HepG2 (cell line): ENCODE data around the gene ZNF556. TPM values are rescaled to one million over a fixed set of nuclear protein-coding genes. Genes with fewer than 3 reads are reported as not detected.

Experiments
- ISX ChIP-seq: sonication (generic); formaldehyde crosslinking; conservative IDR thresholded peaks from 2 replicates; pipeline ENCODE4 v1.5.0; 2020; ENCODE audit warnings: missing genetic modification reagents
- KDM3A ChIP-seq: IDR thresholded peaks from 2 replicates; pipeline ENCODE4 v1.6.1; 2018; ENCODE audit warnings: low read depth, missing compliant biosample characterization
- MXI1 ChIP-seq: IDR thresholded peaks from 3 replicates; pipeline ENCODE4 v1.6.1; 2012; ENCODE audit warnings: low read depth, low read length, inconsistent platforms, borderline replicate concordance
- NCOR1 ChIP-seq: fragments of 200-600 bp; sonication (generic); IDR thresholded peaks from 2 replicates; pipeline ENCODE4 v1.7.0; 2017; ENCODE audit warnings: antibody characterized with exemption, low read length, borderline replicate concordance
- RFXAP ChIP-seq: sonication (generic); formaldehyde crosslinking; IDR thresholded peaks from 2 replicates; pipeline ENCODE4 v1.4.0; 2020; ENCODE audit warnings: missing genetic modification reagents, borderline replicate concordance
- SRF ChIP-seq: IDR thresholded peaks from 2 replicates; pipeline ENCODE4 v1.6.1; 2011; ENCODE audit warnings: mild to moderate bottlenecking, low read depth, low read length, moderate library complexity
- ZNF12 ChIP-seq: sonication (generic); formaldehyde crosslinking; IDR thresholded peaks from 2 replicates; pipeline ENCODE4 v1.5.0; 2020; ENCODE audit warnings: missing genetic modification reagents
- ZNF260 ChIP-seq: sonication (generic); formaldehyde crosslinking; IDR thresholded peaks from 2 replicates; pipeline ENCODE4 v1.4.0; 2020; ENCODE audit warnings: missing genetic modification reagents, low read depth, mild to moderate bottlenecking, borderline replicate concordance
- ZNF547 ChIP-seq: sonication (generic); formaldehyde crosslinking; IDR thresholded peaks from 2 replicates; pipeline ENCODE4 v1.5.1; 2020; ENCODE audit warnings: mild to moderate bottlenecking, missing genetic modification reagents
- ZNF577 ChIP-seq: sonication (generic); formaldehyde crosslinking; IDR thresholded peaks from 2 replicates; pipeline ENCODE4 v1.4.0; 2020; ENCODE audit warnings: mild to moderate bottlenecking, low read depth, missing genetic modification reagents, borderline replicate concordance
- ZNF660 ChIP-seq: sonication (generic); formaldehyde crosslinking; IDR thresholded peaks from 2 replicates; pipeline ENCODE4 v1.5.1; 2020; ENCODE audit warnings: mild to moderate bottlenecking, low read depth, missing genetic modification reagents, borderline replicate concordance
- ZNF7 ChIP-seq: IDR thresholded peaks from 2 replicates; pipeline ENCODE4 v1.6.1; 2016; ENCODE audit warnings: missing biosample characterization, missing genetic modification reagents
- ZNF724P ChIP-seq: sonication (generic); formaldehyde crosslinking; IDR thresholded peaks from 2 replicates; pipeline ENCODE4 v1.8.0; 2022; ENCODE audit warnings: missing genetic modification reagents, borderline replicate concordance
- ZNF747 ChIP-seq: sonication (generic); formaldehyde crosslinking; IDR thresholded peaks from 2 replicates; pipeline ENCODE4 v1.8.1; 2023; ENCODE audit warnings: missing genetic modification reagents, mild to moderate bottlenecking, borderline replicate concordance
- polyA plus RNA-seq, 8 experiments: library from polyadenylated mRNA; depleted of rRNA in 3 of 8; stranded (reverse) in 7 of 8; unstranded in 1 of 8; fragments of >200 nt; fragmentation: Illumina TruSeq in 4 of 8; extraction: Trizol in 4 of 8; gene quantifications; 2 replicates each; pipeline versions ENCODE4 v1.2.1 to v1.2.3, GENCODE V29; 2011 to 2016; ENCODE audit warnings: low read depth in 4 of 8, missing spikeins in 1 of 8, mixed read lengths in 1 of 8; ENCODE audit not compliant: insufficient read depth in 1 of 8
- total RNA-seq, 5 experiments: library from RNA; depleted of rRNA; stranded (reverse); fragments of >200 nt; fragmentation: Illumina TruSeq; extraction: Trizol; gene quantifications; 2 replicates each; pipeline ENCODE4 v1.2.3, GENCODE V29; 2016; ENCODE audit warnings: low read depth in 1 of 5
- TF ChIP-seq, protein P1 (sequence below): sonication (generic); formaldehyde crosslinking; IDR thresholded peaks from 2 replicates; pipeline ENCODE4 v1.9.0; 2022; ENCODE audit warnings: low read depth, missing genetic modification reagents
- TF ChIP-seq, protein P2 (sequence below), 2 experiments: fragments of 450-650 bp in 1 of 2; sonication (generic) in 1 of 2; formaldehyde crosslinking in 1 of 2; IDR thresholded peaks; 2 replicates each; pipeline versions ENCODE4 v1.6.1 to v1.8.0; 2016 to 2022; ENCODE audit warnings: antibody characterized with exemption in 1 of 2, mild to moderate bottlenecking in 1 of 2, missing genetic modification reagents in 1 of 2
- TF ChIP-seq, protein P3 (sequence below): sonication (generic); formaldehyde crosslinking; IDR thresholded peaks from 2 replicates; pipeline ENCODE4 v1.9.0; 2021; ENCODE audit warnings: missing genetic modification reagents, borderline replicate concordance

The ZNF556 gene
- total and polyA plus RNA-seq, 2 of the 13 experiments (the other 11 are each of a cell fraction or from before 2014, with no cell fraction given) = 4.2 to 28.6 TPM

DNA sequence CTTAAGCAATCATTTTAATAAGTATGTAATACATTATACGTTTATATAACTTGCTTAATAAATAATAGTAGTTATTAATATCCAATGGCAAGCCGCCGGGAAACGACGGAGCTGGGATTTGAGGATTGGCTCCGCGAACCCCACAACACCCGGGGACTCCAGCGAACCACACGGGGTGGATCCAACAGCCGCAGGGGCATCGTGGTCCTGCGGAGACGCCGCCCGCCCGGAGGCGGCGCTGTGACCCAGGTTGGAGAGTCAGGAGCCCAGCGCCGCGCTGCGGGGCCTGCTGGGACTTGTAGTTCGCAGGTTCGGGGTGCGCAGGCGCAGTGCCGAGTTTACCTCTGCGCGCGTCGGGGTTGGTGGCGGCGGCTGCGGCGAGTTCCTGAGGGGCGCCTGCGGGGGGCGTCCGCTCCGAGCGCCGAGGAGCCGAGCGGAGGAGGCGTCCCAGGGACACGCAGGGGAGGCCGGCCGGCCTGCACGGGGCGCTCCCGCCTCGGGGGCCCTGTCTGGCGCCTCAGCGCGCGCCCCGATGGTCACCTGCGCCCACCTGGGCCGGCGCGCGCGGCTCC is 47.5 kb upstream of the ZNF556 start, which contains the start of gene ZNF554 (continued):
- TF ChIP-seq ZNF260 = no peak
- TF ChIP-seq, protein P1, sequence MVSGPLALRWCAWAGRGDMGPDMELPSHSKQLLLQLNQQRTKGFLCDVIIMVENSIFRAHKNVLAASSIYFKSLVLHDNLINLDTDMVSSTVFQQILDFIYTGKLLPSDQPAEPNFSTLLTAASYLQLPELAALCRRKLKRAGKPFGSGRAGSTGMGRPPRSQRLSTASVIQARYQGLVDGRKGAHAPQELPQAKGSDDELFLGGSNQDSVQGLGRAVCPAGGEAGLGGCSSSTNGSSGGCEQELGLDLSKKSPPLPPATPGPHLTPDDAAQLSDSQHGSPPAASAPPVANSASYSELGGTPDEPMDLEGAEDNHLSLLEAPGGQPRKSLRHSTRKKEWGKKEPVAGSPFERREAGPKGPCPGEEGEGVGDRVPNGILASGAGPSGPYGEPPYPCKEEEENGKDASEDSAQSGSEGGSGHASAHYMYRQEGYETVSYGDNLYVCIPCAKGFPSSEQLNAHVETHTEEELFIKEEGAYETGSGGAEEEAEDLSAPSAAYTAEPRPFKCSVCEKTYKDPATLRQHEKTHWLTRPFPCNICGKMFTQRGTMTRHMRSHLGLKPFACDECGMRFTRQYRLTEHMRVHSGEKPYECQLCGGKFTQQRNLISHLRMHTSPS = no peak
- no peak; the same call in 1 of the 2 replicates for TF ChIP-seq ZNF12 (CRISPR knock-in tag)
- TF ChIP-seq NCOR1 = no peak
- TF ChIP-seq, protein P2, sequence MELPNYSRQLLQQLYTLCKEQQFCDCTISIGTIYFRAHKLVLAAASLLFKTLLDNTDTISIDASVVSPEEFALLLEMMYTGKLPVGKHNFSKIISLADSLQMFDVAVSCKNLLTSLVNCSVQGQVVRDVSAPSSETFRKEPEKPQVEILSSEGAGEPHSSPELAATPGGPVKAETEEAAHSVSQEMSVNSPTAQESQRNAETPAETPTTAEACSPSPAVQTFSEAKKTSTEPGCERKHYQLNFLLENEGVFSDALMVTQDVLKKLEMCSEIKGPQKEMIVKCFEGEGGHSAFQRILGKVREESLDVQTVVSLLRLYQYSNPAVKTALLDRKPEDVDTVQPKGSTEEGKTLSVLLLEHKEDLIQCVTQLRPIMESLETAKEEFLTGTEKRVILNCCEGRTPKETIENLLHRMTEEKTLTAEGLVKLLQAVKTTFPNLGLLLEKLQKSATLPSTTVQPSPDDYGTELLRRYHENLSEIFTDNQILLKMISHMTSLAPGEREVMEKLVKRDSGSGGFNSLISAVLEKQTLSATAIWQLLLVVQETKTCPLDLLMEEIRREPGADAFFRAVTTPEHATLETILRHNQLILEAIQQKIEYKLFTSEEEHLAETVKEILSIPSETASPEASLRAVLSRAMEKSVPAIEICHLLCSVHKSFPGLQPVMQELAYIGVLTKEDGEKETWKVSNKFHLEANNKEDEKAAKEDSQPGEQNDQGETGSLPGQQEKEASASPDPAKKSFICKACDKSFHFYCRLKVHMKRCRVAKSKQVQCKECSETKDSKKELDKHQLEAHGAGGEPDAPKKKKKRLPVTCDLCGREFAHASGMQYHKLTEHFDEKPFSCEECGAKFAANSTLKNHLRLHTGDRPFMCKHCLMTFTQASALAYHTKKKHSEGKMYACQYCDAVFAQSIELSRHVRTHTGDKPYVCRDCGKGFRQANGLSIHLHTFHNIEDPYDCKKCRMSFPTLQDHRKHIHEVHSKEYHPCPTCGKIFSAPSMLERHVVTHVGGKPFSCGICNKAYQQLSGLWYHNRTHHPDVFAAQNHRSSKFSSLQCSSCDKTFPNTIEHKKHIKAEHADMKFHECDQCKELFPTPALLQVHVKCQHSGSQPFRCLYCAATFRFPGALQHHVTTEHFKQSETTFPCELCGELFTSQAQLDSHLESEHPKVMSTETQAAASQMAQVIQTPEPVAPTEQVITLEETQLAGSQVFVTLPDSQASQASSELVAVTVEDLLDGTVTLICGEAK (IDR thresholded peaks at IDR 0.05) = no peak
- TF ChIP-seq, protein P2 (CRISPR knock-in tag; IDR thresholded peaks at IDR 0.05) = peak; percentile 53; the same call in 1 of the 2 replicates
- TF ChIP-seq ZNF577 (CRISPR knock-in tag) = no peak
- no peak for TF ChIP-seq ZNF7 (CRISPR knock-in tag)
- peak; percentile 81; the same call in 1 of the 3 replicates for TF ChIP-seq MXI1
- no peak for TF ChIP-seq ISX (CRISPR knock-in tag)
- peak; percentile 69; the same call in 1 of the 2 replicates for TF ChIP-seq RFXAP (CRISPR knock-in tag)
- TF ChIP-seq, protein P3, sequence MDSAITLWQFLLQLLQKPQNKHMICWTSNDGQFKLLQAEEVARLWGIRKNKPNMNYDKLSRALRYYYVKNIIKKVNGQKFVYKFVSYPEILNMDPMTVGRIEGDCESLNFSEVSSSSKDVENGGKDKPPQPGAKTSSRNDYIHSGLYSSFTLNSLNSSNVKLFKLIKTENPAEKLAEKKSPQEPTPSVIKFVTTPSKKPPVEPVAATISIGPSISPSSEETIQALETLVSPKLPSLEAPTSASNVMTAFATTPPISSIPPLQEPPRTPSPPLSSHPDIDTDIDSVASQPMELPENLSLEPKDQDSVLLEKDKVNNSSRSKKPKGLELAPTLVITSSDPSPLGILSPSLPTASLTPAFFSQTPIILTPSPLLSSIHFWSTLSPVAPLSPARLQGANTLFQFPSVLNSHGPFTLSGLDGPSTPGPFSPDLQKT (CRISPR knock-in tag) = no peak
- no peak; the same call in 1 of the 2 replicates for TF ChIP-seq SRF
- peak; percentile 35; the same call in 1 of the 2 replicates for TF ChIP-seq ZNF547 (CRISPR knock-in tag)
- peak; percentile 90; the same call in 1 of the 2 replicates for TF ChIP-seq KDM3A (CRISPR knock-in tag)
- no peak for TF ChIP-seq ZNF724P (CRISPR knock-in tag)
- TF ChIP-seq ZNF660 (CRISPR knock-in tag) = no peak
- TF ChIP-seq ZNF747 (CRISPR knock-in tag) = peak; percentile 54; the same call in 1 of the 2 replicates
